Endothelial cell of umbilical vein (primary cell): Measurements from ENCODE around the gene MKLN1. TPM values are rescaled to one million over a fixed set of nuclear protein-coding genes. Genes with fewer than 3 reads are reported as not detected.

ENCODE experiments used
- BruUV-seq: library from RNA; stranded (reverse); fragments of 400-500 nt; replicated peaks from 2 replicates; lab custom pipeline; 2021; lab: Mats Ljungman, UMichigan
- CTCF ChIA-PET: fragments of 300-600, 350-600 bp; sonication (Branson Sonifier 250); formaldehyde crosslinking; loops from one replicate; lab custom pipeline; 2021; ENCODE audit warnings: antibody characterized with exemption, inconsistent platforms; lab: Charles Lee
- POLR2A ChIA-PET: fragments of 300-600, 350-600 bp; sonication (Branson Sonifier 250); formaldehyde crosslinking; loops from one replicate; lab custom pipeline; 2021; ENCODE audit warnings: antibody characterized with exemption, inconsistent platforms; lab: Charles Lee
- DNase-seq: peaks from one replicate; pipeline ENCODE4 v3.0.0-alpha.2; 2011; ENCODE audit warnings: low read depth, low spot score
- FAIRE-seq: peaks from 2 replicates; lab custom pipeline; 2011; peaks lifted over from hg19 to GRCh38; lab: Jason Lieb, UNC
- H2AFZ ChIP-seq: 2 replicates; pipeline ENCODE4 v1.6.0; 2012; ENCODE audit warnings: low read depth, low read length, control low read depth, inconsistent platforms
- H3K27ac ChIP-seq: 2 replicates; pipeline ENCODE4 v1.5.1; 2011; ENCODE audit warnings: low read depth, mild to moderate bottlenecking, control low read depth, low read length, moderate library complexity; ENCODE audit not compliant: insufficient read depth
- H3K27me3 ChIP-seq, 2 experiments: 2 replicates each; pipeline versions ENCODE4 v1.6.0 to v1.6.1; 2011; ENCODE audit warnings: low read length in 2 of 2, mixed read lengths in 1 of 2; ENCODE audit not compliant: control insufficient read depth in 2 of 2, insufficient read depth in 2 of 2
- H3K36me3 ChIP-seq, 2 experiments: 2 replicates in 1 of 2; 3 replicates in 1 of 2; pipeline ENCODE4 v1.5.1; 2011; ENCODE audit warnings: low read length in 2 of 2, mild to moderate bottlenecking in 1 of 2, moderate library complexity in 1 of 2; ENCODE audit not compliant: control insufficient read depth in 2 of 2, insufficient read depth in 2 of 2; ENCODE audit errors: extremely low read depth in 1 of 2
- H3K4me1 ChIP-seq: 3 replicates; pipeline ENCODE4 v1.5.1; 2011; ENCODE audit warnings: mild to moderate bottlenecking, low read length; ENCODE audit not compliant: control insufficient read depth, insufficient read depth; ENCODE audit errors: extremely low read depth
- H3K4me2 ChIP-seq: 2 replicates; pipeline ENCODE4 v1.6.1; 2011; ENCODE audit warnings: low read length, control low read depth, mixed read lengths; ENCODE audit not compliant: insufficient read depth
- H3K4me3 ChIP-seq, 3 experiments: fragments of 200-600 bp in 1 of 3; sonication (generic), shearing (Covaris generic) in 1 of 3; replicated peaks in 1 of 3; 2 replicates each; pipeline ENCODE4 v1.5.1; 2011 to 2016; ENCODE audit warnings: control low read depth in 3 of 3, low read length in 3 of 3, mild to moderate bottlenecking in 2 of 3, inconsistent platforms in 1 of 3, low read depth in 1 of 3, moderate library complexity in 1 of 3; ENCODE audit not compliant: insufficient read depth in 1 of 3
- H3K79me2 ChIP-seq: 2 replicates; pipeline ENCODE4 v1.6.0; 2012; ENCODE audit warnings: low read length, inconsistent platforms; ENCODE audit not compliant: control insufficient read depth, insufficient read depth
- H3K9ac ChIP-seq: replicated peaks from 2 replicates; pipeline ENCODE3; 2011; ENCODE audit warnings: low read length, control low read depth; ENCODE audit not compliant: insufficient read depth; ENCODE audit errors: extremely low read depth
- H3K9me1 ChIP-seq: replicated peaks from 3 replicates; pipeline ENCODE4 v1.6.0; 2011; ENCODE audit warnings: mild to moderate bottlenecking, low read length; ENCODE audit not compliant: control insufficient read depth, insufficient read depth; ENCODE audit errors: extremely low read depth
- H3K9me3 ChIP-seq: replicated peaks from 2 replicates; pipeline ENCODE4 v1.5.1; 2012; ENCODE audit warnings: low read length, inconsistent platforms; ENCODE audit not compliant: control insufficient read depth, insufficient read depth
- H4K20me1 ChIP-seq: replicated peaks from 2 replicates; pipeline ENCODE3; 2011; ENCODE audit warnings: mild to moderate bottlenecking, low read length; ENCODE audit not compliant: control insufficient read depth, insufficient read depth; ENCODE audit errors: extremely low read depth
- CTCF ChIP-seq, 2 donors: IDR thresholded peaks; 1 replicate in 1 of 2; 2 replicates in 1 of 2; pipeline ENCODE4 v1.5.1; 2011; ENCODE audit warnings: low read length in 2 of 2, mild to moderate bottlenecking in 2 of 2, moderate library complexity in 2 of 2, control low read depth in 1 of 2, inconsistent platforms in 1 of 2, low read depth in 1 of 2; ENCODE audit not compliant: insufficient read depth in 1 of 2; ENCODE audit errors: extremely low read depth in 1 of 2
- EZH2 ChIP-seq: IDR thresholded peaks from 2 replicates; pipeline ENCODE4 v1.6.1; 2012; ENCODE audit warnings: borderline replicate concordance, low read depth, mild to moderate bottlenecking, moderate library complexity, low read length, inconsistent platforms; ENCODE audit not compliant: severe bottlenecking
- FOS ChIP-seq: IDR thresholded peaks from 2 replicates; pipeline ENCODE4 v1.6.1; 2011; ENCODE audit warnings: mild to moderate bottlenecking, low read length, moderate library complexity, borderline replicate concordance; ENCODE audit not compliant: insufficient read depth
- GATA2 ChIP-seq: IDR thresholded peaks from 2 replicates; pipeline ENCODE4 v1.7.0; 2011; ENCODE audit warnings: low read depth, mild to moderate bottlenecking, moderate library complexity, mixed read lengths, low read length; ENCODE audit not compliant: insufficient read length, insufficient read depth
- JUN ChIP-seq: IDR thresholded peaks from 2 replicates; pipeline ENCODE4 v1.6.1; 2011; ENCODE audit warnings: borderline replicate concordance, low read depth; ENCODE audit not compliant: insufficient read length, insufficient read depth
- MYC ChIP-seq: IDR thresholded peaks from one replicate; pipeline ENCODE4 v1.6.1; 2011; ENCODE audit warnings: mild to moderate bottlenecking, low read depth, low read length
- POLR2A ChIP-seq: IDR thresholded peaks from 2 replicates; pipeline ENCODE4 v1.6.1; 2012; ENCODE audit warnings: low read depth, mild to moderate bottlenecking, control low read depth, low read length
- POLR2AphosphoS5 ChIP-seq: IDR thresholded peaks from 2 replicates; pipeline ENCODE4 v1.6.1; 2012; ENCODE audit warnings: low read depth, mild to moderate bottlenecking, control low read depth, low read length, moderate library complexity; ENCODE audit not compliant: insufficient read depth
- dilution Hi-C: fragments of 300-500 bp; cut with MboI; formaldehyde crosslinking; loops from one replicate; pipeline ENCODE4 v1.15.0; 2019; ENCODE audit warnings: low sequenced_read_pairs; ENCODE audit not compliant: extremely low pct_ligation_motif_present
- intact Hi-C: fragments of 100-400 bp; cut with micrococcal nuclease; formaldehyde crosslinking; loops from one replicate; pipeline ENCODE4 v1.10.0; 2022
- polyA plus RNA-seq, 4 experiments: library from polyadenylated mRNA; depleted of rRNA in 3 of 4; stranded (reverse) in 3 of 4; unstranded in 1 of 4; fragments of >200 nt; gene quantifications; 2 replicates each; pipeline versions ENCODE4 v1.2.1 to v1.2.3, GENCODE V29; 2011 to 2012; ENCODE audit warnings: missing spikeins in 1 of 4
- total RNA-seq: library from RNA; stranded (reverse); gene quantifications from 2 replicates; pipeline ENCODE4 v1.2.3, GENCODE V29; 2021
- TF ChIP-seq, protein P1 (sequence below): IDR thresholded peaks from 2 replicates; pipeline ENCODE4 v1.6.1; 2011; ENCODE audit not compliant: insufficient read depth, insufficient read length

MKLN1 gene
- total and polyA plus RNA-seq, 2 donors (not counting 3 experiments of a cell fraction or from before 2014, with no cell fraction given) = 12.2 to 32.1 TPM

GRCh38 chr7:131505636-131506557 lies 178.2 kb downstream of the MKLN1 start:
- TF ChIP-seq POLR2A = no peak
- no peak for TF ChIP-seq EZH2
- TF ChIP-seq, protein P1, sequence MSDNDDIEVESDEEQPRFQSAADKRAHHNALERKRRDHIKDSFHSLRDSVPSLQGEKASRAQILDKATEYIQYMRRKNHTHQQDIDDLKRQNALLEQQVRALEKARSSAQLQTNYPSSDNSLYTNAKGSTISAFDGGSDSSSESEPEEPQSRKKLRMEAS = no peak
- no peak for TF ChIP-seq JUN
- TF ChIP-seq FOS = no peak
- no peak for TF ChIP-seq CTCF (IDR thresholded peaks at IDR 0.05; ENCODE audit: extremely low read depth in 1 of 2, insufficient read depth in 1 of 2, low read depth in 1 of 2, low read length in 2 of 2)
- TF ChIP-seq POLR2AphosphoS5 = no peak
- TF ChIP-seq MYC = no peak
- no peak for TF ChIP-seq GATA2
- DNase-seq (no peak), FAIRE-seq (no peak)
- intact Hi-C loops = no loop called here
- Histone ChIP-seq H3K27me3 (no peaks in the 10 kb centered on the region), H2AFZ (no peak overlapping the region), H3K4me1 (peaks cover 8% of the 10 kb centered on the region), H3K9me1 (no peaks in the 10 kb centered on the region), H3K4me3 (no peak overlapping the region), H3K9ac (no peak overlapping the region), H3K36me3 (peaks cover 12 to 33% of the 10 kb centered on the region in 2 experiments), H3K27ac (no peak overlapping the region), H3K79me2 (peaks cover 14% of the 10 kb centered on the region), H3K4me2 (no peak overlapping the region), H4K20me1 (no peaks in the 10 kb centered on the region), H3K9me3 (no peaks in the 10 kb centered on the region)
- dilution Hi-C loops = no loop called here
- ChIA-PET POLR2A (no interaction called here), CTCF (interaction anchor here (0.8 to 8.4 kb wide), 6 partner anchors 18 to 150 kb away, joined by 3 to 79 read pairs (median 4); no protein-coding TSS in a partner anchor)
- no TSS peak for BruUV-seq
